ENCODE measurements around the gene SFRP5.

The SFRP5 gene

GRCh38 chr10:97771913-97772823, at the start of gene SFRP5:
TSS of gene SFRP5 (minus strand) at chr10:97771999. CDS start at chr10:97771833, 166 bp downstream.
- no peak for DNase-seq

- no peak for DNase-seq
Measured at GRCh38 chr10:97820096-97820704, 48.4 kb upstream of the SFRP5 start.

GRCh38 chr10:97818572-97818971, 46.8 kb upstream of the SFRP5 start:
- DNase-seq: no peak

GRCh38 chr10:97816609-97817008, 44.8 kb upstream of the SFRP5 start:
- DNase-seq: no peak

- DNase-seq: no peak
Measured at GRCh38 chr10:97814996-97815395, 43.2 kb upstream of the SFRP5 start.

GRCh38 chr10:97813311-97813710, 41.5 kb upstream of the SFRP5 start:
- no peak for DNase-seq

GRCh38 chr10:97812696-97813095, 40.9 kb upstream of the SFRP5 start:
- no peak for DNase-seq

GRCh38 chr10:97811958-97812357, 40.2 kb upstream of the SFRP5 start:
- no peak for DNase-seq

- no peak for DNase-seq
Measured at GRCh38 chr10:97810446-97810845, 38.6 kb upstream of the SFRP5 start.

- no peak for DNase-seq
Measured at GRCh38 chr10:97805949-97806348, 34.1 kb upstream of the SFRP5 start.

- DNase-seq: no peak
Measured at GRCh38 chr10:97805096-97805884, 33.5 kb upstream of the SFRP5 start.

- no peak for DNase-seq
Measured at GRCh38 chr10:97801422-97801821, 29.6 kb upstream of the SFRP5 start.

GRCh38 chr10:97800474-97800873, 28.7 kb upstream of the SFRP5 start:
- no peak for DNase-seq

GRCh38 chr10:97798958-97799610, 27.3 kb upstream of the SFRP5 start:
- no peak for DNase-seq

GRCh38 chr10:97796651-97797050, 24.9 kb upstream of the SFRP5 start:
- no peak for DNase-seq

- DNase-seq: no peak
Measured at GRCh38 chr10:97795886-97796285, 24.1 kb upstream of the SFRP5 start.

GRCh38 chr10:97791824-97792721, 20.3 kb upstream of the SFRP5 start:
- DNase-seq: peak; percentile 63

GRCh38 chr10:97789770-97790397, 18.1 kb upstream of the SFRP5 start:
- DNase-seq: no peak

GRCh38 chr10:97788552-97789442, 17.0 kb upstream of the SFRP5 start:
- DNase-seq: no peak

- DNase-seq: no peak
Measured at GRCh38 chr10:97785731-97786130, 13.9 kb upstream of the SFRP5 start.
